Panc1 (cell line): ENCODE data around the gene GRK3. TPM values are rescaled to one million over a fixed set of nuclear protein-coding genes. Genes with fewer than 3 reads are reported as not detected.
"Not testable (repeated sequence)": the region's sequence is repeated elsewhere in the genome, so short reads cannot be mapped to it uniquely, and the experiment has no call there.

Experiments
- ATAC-seq: fragments of 200-7000 bp; cut with Tn5 transposase; 2 replicates; pipeline ENCODE4 v1.9.1; 2020; ENCODE audit warnings: mild to moderate bottlenecking, moderate library complexity
- BruUV-seq: library from RNA; stranded (reverse); fragments of 400-500 nt; replicated peaks from 2 replicates; lab custom pipeline; 2021; lab: Mats Ljungman, UMichigan
- CTCF ChIA-PET: fragments of 300-600 bp; sonication (Branson Sonifier 250); formaldehyde crosslinking; loops from one replicate; lab custom pipeline; 2022; ENCODE audit warnings: antibody characterized with exemption; lab: Charles Lee
- POLR2A ChIA-PET: fragments of 300-600 bp; sonication (Branson Sonifier 250); formaldehyde crosslinking; loops from one replicate; lab custom pipeline; 2022; ENCODE audit warnings: antibody characterized with exemption; lab: Charles Lee
- DNase-seq: peaks from one replicate; pipeline ENCODE4 v3.0.0-alpha.2; 2010; ENCODE audit warnings: low read depth, low spot score
- H3K27ac ChIP-seq: 2 replicates; pipeline ENCODE4 v1.5.1; 2011; ENCODE audit warnings: mild to moderate bottlenecking, low read length, inconsistent platforms
- H3K27me3 ChIP-seq: fragments of 200-500 bp; sonication (Bioruptor generic); 2 replicates; pipeline ENCODE4 v1.6.0; 2014; ENCODE audit warnings: low read length, inconsistent platforms; ENCODE audit not compliant: control insufficient read depth, insufficient read depth
- H3K36me3 ChIP-seq: fragments of 200-500 bp; sonication (Bioruptor generic); 2 replicates; pipeline ENCODE4 v1.5.1; 2014; ENCODE audit warnings: inconsistent platforms, mild to moderate bottlenecking, low read length, moderate library complexity; ENCODE audit not compliant: control insufficient read depth, insufficient read depth
- H3K4me1 ChIP-seq: 2 replicates; pipeline ENCODE4 v1.5.1; 2011; ENCODE audit warnings: inconsistent platforms, mild to moderate bottlenecking, low read length, moderate library complexity; ENCODE audit not compliant: control insufficient read depth, insufficient read depth
- H3K4me3 ChIP-seq, 2 experiments: 2 replicates each; pipeline ENCODE4 v1.5.1; 2011 to 2012; ENCODE audit warnings: low read depth in 2 of 2, low read length in 2 of 2, mild to moderate bottlenecking in 2 of 2, inconsistent platforms in 1 of 2, moderate library complexity in 1 of 2
- H3K9me3 ChIP-seq: fragments of 200-500 bp; sonication (Bioruptor generic); 2 replicates; pipeline ENCODE4 v1.5.1; 2014; ENCODE audit warnings: low read depth, mild to moderate bottlenecking, inconsistent platforms, low read length, moderate library complexity; ENCODE audit not compliant: control insufficient read depth, insufficient read depth
- CTCF ChIP-seq: fragments of 450-650 bp; IDR thresholded peaks from 2 replicates; pipeline ENCODE4 v1.5.1; 2017; ENCODE audit warnings: mild to moderate bottlenecking
- POLR2AphosphoS5 ChIP-seq: IDR thresholded peaks from 2 replicates; pipeline ENCODE4 v1.6.1; 2012; ENCODE audit warnings: mild to moderate bottlenecking, low read depth, low read length, moderate library complexity
- REST ChIP-seq, 2 experiments: IDR thresholded peaks; 2 replicates each; pipeline ENCODE4 v1.6.1; 2011 to 2012; ENCODE audit warnings: low read depth in 2 of 2, control low read depth in 1 of 2, low read length in 1 of 2, mild to moderate bottlenecking in 1 of 2, moderate library complexity in 1 of 2; ENCODE audit not compliant: insufficient read depth in 1 of 2
- SIN3A ChIP-seq: IDR thresholded peaks from 2 replicates; pipeline ENCODE4 v1.6.1; 2012; ENCODE audit warnings: low read depth, mild to moderate bottlenecking, low read length, moderate library complexity, borderline replicate concordance; ENCODE audit not compliant: insufficient read depth
- TCF7L2 ChIP-seq: IDR thresholded peaks from 2 replicates; pipeline ENCODE4 v1.6.1; 2011; ENCODE audit warnings: mild to moderate bottlenecking, low read depth, low read length, inconsistent platforms
- in situ Hi-C: cut with HindIII; loops from 2 replicates; pipeline ENCODE4 v1.10.0; 2016; ENCODE audit warnings: low sequenced_read_pairs, low pct_unique_long_range_greater_than_20kb
- intact Hi-C: fragments of 100-400 bp; cut with micrococcal nuclease; formaldehyde crosslinking; loops from one replicate; pipeline ENCODE4 v1.10.0; 2022; ENCODE audit not compliant: unreplicated experiment
- total RNA-seq: library from RNA; stranded (reverse); gene quantifications from one replicate; pipeline ENCODE4 v1.2.1, GENCODE V29; 2021; ENCODE audit not compliant: unreplicated experiment

Gene GRK3
- total RNA-seq, 1 experiment from 2014 or later: 12.0 TPM

GRCh38 chr22:25582946-25583345 lies 18.5 kb downstream of the GRK3 start:
- no TSS peak for BruUV-seq
- CTCF ChIA-PET: interaction anchor here (0.6 kb wide), 1 partner anchor 278 kb away, joined by 4 read pairs; no protein-coding TSS in a partner anchor
- Histone ChIP-seq H3K27me3 (no peaks in the 10 kb centered on the region), H3K4me1 (no peaks in the 10 kb centered on the region; the same call in 1 of the 2 replicates), H3K9me3 (no peaks in the 10 kb centered on the region), H3K4me3 (no peak overlapping the region), H3K36me3 (no peaks in the 10 kb centered on the region), H3K27ac (no peak overlapping the region)
- TF ChIP-seq TCF7L2 (no peak), SIN3A (no peak), REST (IDR thresholded peaks at IDR 0.05; ENCODE audit: insufficient read depth in 1 of 2, low read depth in 2 of 2, low read length in 1 of 2) (no peak), POLR2AphosphoS5 (no peak), CTCF (no peak)
- ATAC-seq: no peak
- in situ Hi-C loops: no loop called here
- POLR2A ChIA-PET: no interaction called here
- no peak for DNase-seq
- intact Hi-C loops: no loop called here

- in situ Hi-C loops, DNase-seq, H3K27ac ChIP-seq, ATAC-seq, H3K27me3 ChIP-seq, H3K4me3 ChIP-seq, CTCF ChIA-PET, BruUV-seq, H3K4me1 ChIP-seq, H3K9me3 ChIP-seq, intact Hi-C loops, H3K36me3 ChIP-seq, POLR2A ChIA-PET: not testable (repeated sequence)
These were observed 20.5 kb downstream of the GRK3 start for GRCh38 chr22:25584993-25585392.

DNA sequence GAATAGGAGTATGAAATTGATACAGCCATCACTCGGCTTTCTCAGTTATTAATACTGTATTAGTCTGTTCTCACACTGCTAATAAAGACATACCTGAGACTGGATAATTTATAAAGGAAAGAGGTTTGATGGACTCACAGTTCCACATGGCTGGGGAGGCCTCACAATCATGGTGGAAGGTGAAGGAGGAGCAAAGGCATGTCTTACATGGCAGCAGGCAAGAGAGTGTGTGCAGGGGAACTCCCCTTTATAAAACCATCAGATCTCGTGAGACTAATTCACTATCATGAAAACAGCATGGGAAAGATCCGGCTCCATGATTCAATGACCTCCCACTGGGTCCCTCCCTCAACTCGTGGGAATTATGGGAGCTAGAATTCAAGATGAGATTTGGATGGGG lies 25.2 kb downstream of the GRK3 start:
- H3K27me3 ChIP-seq, H3K27ac ChIP-seq, H3K36me3 ChIP-seq, H3K4me3 ChIP-seq, intact Hi-C loops, POLR2A ChIA-PET, ATAC-seq, CTCF ChIA-PET, H3K4me1 ChIP-seq, BruUV-seq, H3K9me3 ChIP-seq, DNase-seq, in situ Hi-C loops: not testable (repeated sequence)

DNA sequence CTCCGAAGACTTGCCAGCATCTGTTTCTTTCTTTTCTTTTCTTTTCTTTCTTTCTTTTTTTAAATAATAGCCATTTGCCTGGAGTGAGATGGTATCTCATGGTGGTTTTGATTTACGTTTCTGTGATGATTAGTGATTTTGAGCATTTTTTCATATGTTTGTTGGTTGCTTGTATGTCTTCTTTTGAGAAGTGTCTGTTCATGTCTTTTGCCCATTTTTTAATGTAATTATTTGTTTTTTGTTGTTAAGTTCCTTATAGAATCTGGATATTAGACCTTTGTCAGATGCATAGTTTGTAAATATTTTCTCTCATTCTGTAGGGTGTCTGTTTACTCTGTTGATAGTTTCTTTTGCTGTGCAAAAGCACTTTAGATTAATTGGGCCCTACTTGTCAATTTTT lies 28.8 kb downstream of the GRK3 start:
- BruUV-seq, H3K9me3 ChIP-seq, H3K36me3 ChIP-seq, H3K27me3 ChIP-seq, intact Hi-C loops, H3K27ac ChIP-seq, DNase-seq, ATAC-seq, H3K4me1 ChIP-seq, CTCF ChIA-PET, POLR2A ChIA-PET, in situ Hi-C loops, H3K4me3 ChIP-seq: not testable (repeated sequence)
